Trophoblast cell (in vitro differentiated cells and primary cell): ENCODE results near the gene LINS1.

Experiments used
- DNase-seq, 2 donors: peaks; one replicate each; pipeline ENCODE4 v3.0.0-alpha.2; 2016
- H2AFZ ChIP-seq: 2 replicates; pipeline ENCODE4 v1.6.1; 2013; ENCODE audit warnings: low read length, moderate library complexity, mild to moderate bottlenecking; ENCODE audit not compliant: insufficient read depth, poor library complexity
- H2AK5ac ChIP-seq: 2 replicates; pipeline ENCODE4 v1.6.1; 2013; ENCODE audit warnings: mild to moderate bottlenecking, low read length
- H2BK120ac ChIP-seq: 2 replicates; pipeline ENCODE4 v1.6.1; 2013; ENCODE audit warnings: low read length, mild to moderate bottlenecking, moderate library complexity; ENCODE audit not compliant: insufficient read depth, poor library complexity
- H2BK12ac ChIP-seq: 2 replicates; pipeline ENCODE4 v1.6.1; 2013; ENCODE audit warnings: mild to moderate bottlenecking, low read length, moderate library complexity
- H2BK5ac ChIP-seq: 2 replicates; pipeline ENCODE4 v1.6.1; 2013; ENCODE audit warnings: low read length, low read depth, moderate library complexity, mild to moderate bottlenecking; ENCODE audit not compliant: poor library complexity
- H3K14ac ChIP-seq: 2 replicates; pipeline ENCODE4 v1.6.1; 2013; ENCODE audit warnings: mild to moderate bottlenecking, low read length
- H3K18ac ChIP-seq: 2 replicates; pipeline ENCODE4 v1.6.1; 2013; ENCODE audit warnings: mild to moderate bottlenecking, low read length
- H3K23ac ChIP-seq: 2 replicates; pipeline ENCODE4 v1.6.1; 2013; ENCODE audit warnings: low read length
- H3K27ac ChIP-seq: 2 replicates; pipeline ENCODE4 v1.5.1; 2013; ENCODE audit warnings: low read depth, mild to moderate bottlenecking, inconsistent platforms, low read length, moderate library complexity
- H3K27me3 ChIP-seq: 2 replicates; pipeline ENCODE4 v1.6.1; 2013; ENCODE audit warnings: inconsistent platforms, mild to moderate bottlenecking, low read length, moderate library complexity; ENCODE audit not compliant: insufficient read depth
- H3K36me3 ChIP-seq, 2 experiments: 1 replicate in 1 of 2; 2 replicates in 1 of 2; pipeline ENCODE4 v1.6.1; 2013; ENCODE audit warnings: low read length in 2 of 2, mild to moderate bottlenecking in 2 of 2, moderate library complexity in 1 of 2; ENCODE audit not compliant: insufficient read depth in 2 of 2, control insufficient read depth in 1 of 2
- H3K4ac ChIP-seq: 2 replicates; pipeline ENCODE4 v1.6.1; 2013; ENCODE audit warnings: low read depth, mild to moderate bottlenecking, low read length, moderate library complexity
- H3K4me1 ChIP-seq, 2 experiments: 1 replicate in 1 of 2; 2 replicates in 1 of 2; pipeline ENCODE4 v1.6.1; 2013; ENCODE audit warnings: low read length in 2 of 2, mild to moderate bottlenecking in 2 of 2, moderate library complexity in 1 of 2; ENCODE audit not compliant: insufficient read depth in 2 of 2, control insufficient read depth in 1 of 2
- H3K4me2 ChIP-seq: 2 replicates; pipeline ENCODE4 v1.6.1; 2013; ENCODE audit warnings: inconsistent platforms, mild to moderate bottlenecking, low read length, moderate library complexity
- H3K4me3 ChIP-seq: 2 replicates; pipeline ENCODE4 v1.5.1; 2013; ENCODE audit warnings: mild to moderate bottlenecking, low read depth, low read length, inconsistent platforms
- H3K79me1 ChIP-seq: one replicate; pipeline ENCODE4 v1.6.1; 2013; ENCODE audit warnings: low read length
- H3K79me2 ChIP-seq: 2 replicates; pipeline ENCODE4 v1.6.1; 2013; ENCODE audit warnings: low read length, mild to moderate bottlenecking; ENCODE audit not compliant: control insufficient read depth, insufficient read depth, poor library complexity
- H3K9ac ChIP-seq: 2 replicates; pipeline ENCODE4 v1.6.1; 2013; ENCODE audit warnings: mild to moderate bottlenecking, low read length
- H3K9me3 ChIP-seq: 2 replicates; pipeline ENCODE4 v1.6.1; 2013; ENCODE audit warnings: low read depth, mild to moderate bottlenecking, control low read depth, inconsistent platforms, low read length; ENCODE audit not compliant: insufficient read depth
- H4K12ac ChIP-seq: 2 replicates; pipeline ENCODE4 v1.6.1; 2013; ENCODE audit warnings: low read depth, mild to moderate bottlenecking, low read length, moderate library complexity
- H4K8ac ChIP-seq: 2 replicates; pipeline ENCODE4 v1.6.1; 2013; ENCODE audit warnings: low read depth, mild to moderate bottlenecking, low read length, moderate library complexity
- H4K91ac ChIP-seq: one replicate; pipeline ENCODE4 v1.6.1; 2013; ENCODE audit warnings: low read depth, mild to moderate bottlenecking, low read length, moderate library complexity
- WGBS: extraction: QIAGEN DNeasy Blood & Tissue Kit; methylation state at CpG from one replicate; pipeline ENCODE4 v1.1.7; 2013; ENCODE audit warnings: missing lambda C conversion rate; ENCODE audit not compliant: insufficient read length, insufficient coverage; ENCODE audit errors: extremely low coverage; 5-methylcytosine and 5-hydroxymethylcytosine counted together

LINS1 gene

GRCh38 chr15:100645671-100646070 lies 43.7 kb upstream of the LINS1 start:
- Histone ChIP-seq H3K9me3 (no peaks in the 10 kb centered on the region), H3K27me3 (no peaks in the 10 kb centered on the region), H3K14ac (no peak overlapping the region), H3K23ac (peak overlapping the region; percentile 82), H2BK120ac (no peak overlapping the region), H3K4me1 (no peaks in the 10 kb centered on the region), H3K4me2 (no peak overlapping the region), H3K4ac (no peak overlapping the region), H3K79me2 (no peaks in the 10 kb centered on the region), H2BK5ac (no peak overlapping the region), H2BK12ac (no peak overlapping the region), H4K12ac (no peak overlapping the region), H4K91ac (no peak overlapping the region), H3K79me1 (no peaks in the 10 kb centered on the region), H2AK5ac (no peak overlapping the region), H3K18ac (no peak overlapping the region), H3K36me3 (no peaks in the 10 kb centered on the region), H2AFZ (no peak overlapping the region), H3K9ac (no peak overlapping the region), H4K8ac (no peak overlapping the region), H3K27ac (no peak overlapping the region), H3K4me3 (no peak overlapping the region)
- no CpG with 5 or more reads among the region's 5 CpGs for WGBS
- no peak for DNase-seq

GRCh38 chr15:100642950-100643338 lies 41.0 kb upstream of the LINS1 start:
- no peak overlapping the region for H2AK5ac ChIP-seq
- no peaks in the 10 kb centered on the region for H3K36me3 ChIP-seq
- H3K14ac ChIP-seq = no peak overlapping the region
- no peaks in the 10 kb centered on the region for H3K79me1 ChIP-seq
- H3K4ac ChIP-seq = no peak overlapping the region
- H3K4me1 ChIP-seq = no peaks in the 10 kb centered on the region
- no peak overlapping the region for H2AFZ ChIP-seq
- no peaks in the 10 kb centered on the region for H3K79me2 ChIP-seq
- H4K12ac ChIP-seq = no peak overlapping the region
- no peak overlapping the region for H3K4me3 ChIP-seq
- H3K9me3 ChIP-seq = no peaks in the 10 kb centered on the region
- no peak overlapping the region for H3K27ac ChIP-seq
- H2BK120ac ChIP-seq = no peak overlapping the region
- H3K4me2 ChIP-seq = no peak overlapping the region
- no peak for DNase-seq
- no peak overlapping the region for H3K9ac ChIP-seq
- H3K23ac ChIP-seq = no peak overlapping the region
- H2BK12ac ChIP-seq = no peak overlapping the region
- no peak overlapping the region for H4K8ac ChIP-seq
- no peak overlapping the region for H2BK5ac ChIP-seq
- no peak overlapping the region for H4K91ac ChIP-seq
- no CpG with 5 or more reads among the region's 4 CpGs for WGBS
- no peaks in the 10 kb centered on the region for H3K27me3 ChIP-seq
- no peak overlapping the region for H3K18ac ChIP-seq

- DNase-seq = no peak
- H3K27ac ChIP-seq = no peak overlapping the region
- no peaks in the 10 kb centered on the region for H3K9me3 ChIP-seq
- no peaks in the 10 kb centered on the region for H3K4me1 ChIP-seq
- H2BK5ac ChIP-seq = no peak overlapping the region
- H3K18ac ChIP-seq = no peak overlapping the region
- no peak overlapping the region for H3K23ac ChIP-seq
- H3K4ac ChIP-seq = no peak overlapping the region
- H3K79me2 ChIP-seq = no peaks in the 10 kb centered on the region
- no peak overlapping the region for H3K4me3 ChIP-seq
- WGBS = no CpG with 5 or more reads among the region's 9 CpGs
- H2AFZ ChIP-seq = no peak overlapping the region
- no peaks in the 10 kb centered on the region for H3K79me1 ChIP-seq
- no peak overlapping the region for H4K91ac ChIP-seq
- H3K27me3 ChIP-seq = no peaks in the 10 kb centered on the region
- no peaks in the 10 kb centered on the region for H3K36me3 ChIP-seq
- H2BK12ac ChIP-seq = no peak overlapping the region
- no peak overlapping the region for H3K4me2 ChIP-seq
- H2AK5ac ChIP-seq = no peak overlapping the region
- no peak overlapping the region for H2BK120ac ChIP-seq
- H4K8ac ChIP-seq = no peak overlapping the region
- H4K12ac ChIP-seq = no peak overlapping the region
- no peak overlapping the region for H3K9ac ChIP-seq
- H3K14ac ChIP-seq = no peak overlapping the region
Measured at GRCh38 chr15:100642213-100642949, 40.4 kb upstream of the LINS1 start.

- no peak overlapping the region for H2BK5ac ChIP-seq
- H2AK5ac ChIP-seq = no peak overlapping the region
- H3K14ac ChIP-seq = no peak overlapping the region
- no peak overlapping the region for H3K27ac ChIP-seq
- no peaks in the 10 kb centered on the region for H3K9me3 ChIP-seq
- no CpG with 5 or more reads among the region's 11 CpGs for WGBS
- no peak overlapping the region for H3K4ac ChIP-seq
- H2AFZ ChIP-seq = no peak overlapping the region
- H3K18ac ChIP-seq = no peak overlapping the region
- no peak overlapping the region for H2BK120ac ChIP-seq
- H4K8ac ChIP-seq = no peak overlapping the region
- no peak overlapping the region for H4K91ac ChIP-seq
- H3K4me2 ChIP-seq = no peak overlapping the region
- no peak overlapping the region for H3K23ac ChIP-seq
- DNase-seq = no peak
- no peak overlapping the region for H2BK12ac ChIP-seq
- no peak overlapping the region for H4K12ac ChIP-seq
- H3K9ac ChIP-seq = no peak overlapping the region
- no peaks in the 10 kb centered on the region for H3K36me3 ChIP-seq
- no peaks in the 10 kb centered on the region for H3K27me3 ChIP-seq
- no peaks in the 10 kb centered on the region for H3K79me1 ChIP-seq
- peaks cover 0 to 2% of the 10 kb centered on the region in 2 experiments for H3K4me1 ChIP-seq
- no peak overlapping the region for H3K4me3 ChIP-seq
- H3K79me2 ChIP-seq = no peaks in the 10 kb centered on the region
Measured at GRCh38 chr15:100638177-100638730, 36.3 kb upstream of the LINS1 start.
